Kidney tubule cell (primary cell): ENCODE measurements around the gene BAIAP2.
A peak's percentile ranks its signal among the peaks of the same experiment; 100 is the strongest.
"Not testable (repeated sequence)": the region's sequence is repeated elsewhere in the genome, so short reads cannot be mapped to it uniquely, and the experiment has no call there.

Experiments used
- DNase-seq: peaks from one replicate; pipeline ENCODE4 v3.0.0-alpha.2; 2018; ENCODE audit warnings: low spot score

BAIAP2 gene

DNA sequence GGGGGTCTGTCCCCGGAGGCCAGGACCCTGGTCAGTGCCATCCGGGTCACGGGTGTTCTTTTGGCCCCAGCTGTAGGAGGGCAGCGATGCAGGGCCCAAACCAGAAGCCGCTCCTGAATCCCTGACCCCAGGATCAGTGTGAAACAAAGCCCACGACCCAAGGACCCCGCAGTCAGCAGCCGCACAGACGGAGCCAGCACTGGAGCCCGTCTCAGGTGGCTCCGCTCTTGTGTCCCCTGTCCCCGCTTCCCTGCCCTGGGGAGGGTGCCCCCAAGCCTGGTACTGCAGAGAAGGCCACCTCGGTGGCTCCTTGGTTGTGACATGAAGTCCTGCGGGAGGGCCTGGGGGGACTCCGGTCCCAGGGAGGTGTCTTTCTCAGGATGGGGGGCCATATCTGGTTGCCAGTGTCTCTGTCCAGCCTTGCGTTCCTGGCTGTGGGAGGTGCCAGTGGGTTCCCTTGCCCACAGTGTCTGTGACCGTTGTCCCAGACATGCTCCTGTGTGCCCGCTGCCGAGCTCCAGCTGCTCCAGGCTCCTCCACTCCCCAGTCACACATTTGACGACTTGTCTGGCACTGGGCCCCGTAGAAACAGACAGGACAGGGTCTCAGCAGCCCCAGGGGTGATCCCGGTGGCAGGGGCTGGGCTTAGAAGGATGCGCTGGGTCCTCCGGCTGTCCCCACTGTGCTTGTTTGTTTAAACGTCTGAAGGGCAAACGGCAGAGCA, 33.6 kb downstream of the BAIAP2 start:
- no peak for DNase-seq

DNA sequence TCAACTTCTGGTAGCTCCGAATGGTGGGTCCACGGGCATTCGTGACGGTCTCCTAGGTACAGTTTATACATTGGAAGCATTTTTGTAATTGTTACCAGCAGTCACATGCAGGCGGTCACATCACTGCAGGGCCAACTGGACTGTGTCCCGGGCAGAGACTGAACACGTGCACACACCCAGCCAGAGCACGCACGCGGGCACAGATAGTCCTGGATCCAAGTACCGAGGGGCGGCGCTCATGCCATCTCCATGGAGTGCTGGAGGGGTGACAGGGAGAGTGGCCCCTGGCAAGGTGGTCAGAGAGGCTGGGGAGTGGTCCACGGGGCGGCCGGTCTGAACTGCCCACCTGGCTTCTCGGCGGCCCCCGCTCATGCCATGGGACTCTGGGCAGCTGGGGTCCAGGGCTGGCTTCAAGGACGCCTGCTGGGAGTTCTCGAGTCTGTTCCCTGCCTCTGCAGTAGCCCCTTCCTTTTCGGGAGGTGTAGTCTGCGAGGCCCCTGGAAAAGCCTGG, 34.2 kb downstream of the BAIAP2 start:
- DNase-seq = no peak

DNA sequence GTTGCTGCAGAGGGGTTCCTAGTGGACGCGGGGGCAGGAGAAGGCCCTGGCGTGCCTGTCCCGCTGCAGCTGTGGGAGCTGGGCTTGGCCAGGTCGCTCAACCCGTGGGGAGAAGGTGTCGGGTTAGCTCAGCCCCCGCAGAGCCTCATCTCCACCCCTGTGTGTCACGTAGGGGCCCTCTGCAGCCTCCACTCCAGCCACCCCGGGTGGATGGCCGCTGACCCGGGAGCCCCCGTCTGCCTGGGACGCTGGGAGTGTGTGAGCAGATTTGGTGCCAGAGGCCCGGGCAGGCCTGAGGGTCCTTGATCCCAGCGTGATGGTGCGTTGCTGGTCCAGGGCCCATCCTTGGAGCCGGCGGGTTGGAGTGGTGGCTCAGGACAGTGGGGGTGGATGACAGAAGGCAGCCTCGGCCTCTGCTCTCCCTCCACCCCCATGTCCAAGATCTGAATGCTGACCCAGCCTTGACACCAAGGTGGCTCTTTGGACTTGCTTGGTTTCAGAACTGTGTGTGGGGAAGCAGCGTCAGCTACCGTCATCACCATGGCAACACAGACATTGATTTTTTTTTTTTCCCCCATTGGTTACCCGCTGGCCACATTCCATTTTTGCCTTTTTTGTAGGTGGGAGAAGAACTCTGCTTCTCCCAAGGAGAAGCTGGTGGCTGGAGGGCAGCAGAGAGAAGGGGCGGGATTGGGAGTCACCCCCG, 35.7 kb downstream of the BAIAP2 start:
- DNase-seq = no peak

DNA sequence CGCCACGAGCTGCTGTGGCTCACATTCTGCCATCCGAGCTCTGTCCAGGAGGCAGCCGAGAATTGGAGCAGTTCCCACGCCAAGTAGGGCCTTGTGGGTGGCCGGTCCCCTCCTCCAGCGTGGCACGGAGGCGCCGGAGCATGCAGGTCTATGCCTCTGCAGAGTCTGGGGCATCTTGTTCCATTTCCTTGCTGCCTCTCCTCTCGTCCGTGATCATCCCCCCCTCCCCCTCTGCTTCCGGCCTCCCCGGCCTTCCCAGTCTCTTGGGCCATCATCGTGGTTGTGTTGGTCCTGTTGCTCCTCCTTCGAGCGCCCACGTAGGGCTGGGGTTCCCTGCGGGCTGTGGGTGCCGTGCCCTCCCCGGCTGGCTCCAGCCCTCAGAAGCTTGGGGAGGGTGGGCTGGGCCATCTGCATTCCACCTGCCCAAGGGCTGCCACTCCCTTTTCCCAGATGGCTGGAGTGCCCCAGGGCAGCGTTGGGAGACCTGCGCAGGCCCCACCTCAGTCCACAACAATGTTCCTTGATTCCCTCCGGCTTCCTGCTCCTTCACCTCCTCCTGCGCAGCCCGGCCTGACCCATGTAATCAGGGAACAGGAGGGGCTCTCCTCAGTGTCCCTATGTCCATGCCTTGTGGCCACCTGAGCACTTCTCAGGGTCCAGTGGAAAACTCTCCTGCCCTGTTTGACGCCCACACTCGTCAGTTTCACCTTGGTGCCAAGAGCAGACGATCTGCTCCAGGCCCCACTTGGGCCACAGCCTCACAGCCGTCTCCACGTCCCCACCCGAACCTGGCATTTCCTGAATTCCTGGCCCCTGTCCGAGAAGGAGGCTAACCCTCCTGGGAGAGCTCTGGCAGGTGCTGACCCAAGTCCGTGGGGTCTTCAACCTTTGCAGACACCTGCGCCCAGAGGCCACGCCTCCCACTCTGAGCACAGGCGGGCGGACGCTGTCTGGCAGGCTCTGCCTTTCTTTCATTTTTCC, 37.1 kb downstream of the BAIAP2 start:
- peak; percentile 78 for DNase-seq

DNA sequence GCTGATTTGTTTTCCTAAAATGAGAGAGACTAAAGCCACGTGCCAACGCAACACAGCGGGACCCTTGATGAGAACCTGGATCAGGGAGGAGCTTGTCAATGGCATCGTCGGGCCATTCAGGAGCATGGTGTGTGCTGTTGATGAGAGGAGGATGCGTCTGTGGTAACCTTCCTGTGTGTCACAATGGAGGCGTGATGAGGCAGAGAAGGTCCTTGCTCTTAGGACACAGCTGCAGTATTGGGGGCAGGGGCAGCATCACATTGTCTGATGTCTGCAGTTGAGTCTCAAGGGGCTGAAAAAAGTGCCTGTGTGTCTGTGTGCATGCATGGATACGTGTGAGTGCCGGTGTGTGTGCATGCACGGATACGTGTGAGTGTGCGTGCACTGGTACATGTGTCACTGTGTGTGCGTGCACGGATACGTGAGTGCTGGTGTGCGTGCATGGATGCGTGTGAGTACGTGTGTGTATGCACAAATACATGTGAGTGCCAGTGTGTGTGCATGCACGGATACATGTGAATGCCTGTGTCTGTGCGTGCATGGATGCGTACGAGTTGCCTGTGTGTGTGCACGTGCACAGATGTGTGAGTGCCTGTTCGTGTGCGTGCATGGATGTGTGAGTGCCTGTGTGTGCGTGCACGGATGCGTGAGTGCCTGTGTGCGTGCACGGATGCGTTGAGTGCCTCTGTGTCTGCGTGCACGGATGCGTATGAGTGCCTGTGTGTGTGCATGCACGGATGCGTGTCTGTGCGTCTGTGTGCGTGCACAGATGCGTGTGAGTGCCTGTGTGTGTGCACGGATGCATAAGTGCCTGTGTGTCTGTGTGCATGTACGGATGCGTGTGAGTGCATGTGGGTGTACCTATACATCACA, 39.3 kb downstream of the BAIAP2 start:
- no peak for DNase-seq

DNA sequence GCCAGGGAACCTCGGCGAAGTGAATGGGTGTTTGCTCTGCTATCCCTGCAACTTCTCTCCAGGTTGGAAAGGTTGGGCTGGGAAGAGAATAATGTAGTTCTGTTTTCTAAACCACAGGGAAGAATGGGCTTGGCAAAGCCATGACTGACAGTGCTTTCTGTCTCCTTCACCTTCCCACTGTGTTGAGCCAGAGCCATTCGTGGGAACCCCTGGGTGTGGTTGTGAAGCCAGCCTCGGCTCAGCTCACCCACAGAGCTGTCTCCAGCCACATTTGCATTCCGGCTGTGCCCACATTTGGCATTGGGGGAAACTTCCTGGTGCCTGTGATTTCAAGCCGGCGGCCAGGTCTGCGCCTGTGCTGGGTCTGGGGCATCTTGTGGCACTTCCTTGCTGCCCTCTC, 39.9 kb downstream of the BAIAP2 start:
- no peak for DNase-seq

DNA sequence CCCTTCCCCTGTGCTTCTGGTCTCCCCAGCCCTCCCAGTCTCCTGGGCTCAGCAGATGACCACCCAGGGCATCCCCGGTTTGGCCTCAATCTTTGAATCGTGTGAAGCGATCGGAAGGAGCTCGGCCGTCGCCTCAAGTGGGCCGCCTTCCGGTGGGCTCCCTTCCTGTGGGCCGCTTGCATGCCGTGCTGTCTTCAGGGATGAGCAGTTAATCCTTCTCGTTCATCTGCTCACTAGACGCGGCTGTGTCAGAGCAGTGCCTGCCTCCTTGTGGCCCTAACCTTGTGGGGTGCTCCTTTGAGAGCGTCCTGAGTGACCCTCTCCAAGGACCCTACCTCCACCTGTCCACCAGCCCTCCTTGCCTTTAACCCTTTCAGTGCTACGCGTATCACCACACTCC, 40.4 kb downstream of the BAIAP2 start:
- no peak for DNase-seq

DNA sequence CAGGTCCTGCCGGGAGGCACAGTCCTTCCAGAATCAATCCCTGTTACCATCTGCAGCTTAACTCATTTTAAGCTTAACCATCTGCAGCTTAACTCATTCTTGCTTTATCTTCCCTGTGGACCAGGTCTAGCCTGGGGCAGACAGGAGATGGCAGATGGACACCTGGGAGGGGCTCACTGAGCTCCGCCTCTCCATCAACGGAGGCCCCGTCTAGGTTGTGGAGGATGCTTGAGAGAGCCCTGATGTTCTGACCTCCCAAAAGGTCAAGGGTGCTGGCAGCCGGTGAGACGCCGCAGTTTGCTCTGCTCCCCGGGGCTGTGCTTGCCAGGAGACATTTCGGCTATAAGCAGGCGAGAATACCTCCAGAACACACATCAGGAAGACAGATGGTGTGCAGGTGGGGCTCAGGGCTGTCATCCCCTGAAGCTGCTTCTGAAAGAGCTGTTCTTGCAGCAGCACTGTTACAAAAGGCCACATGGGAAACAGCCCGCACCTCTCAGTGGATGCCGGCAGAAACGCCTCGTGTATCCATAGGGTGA, 41.3 kb downstream of the BAIAP2 start:
- DNase-seq = no peak

DNA sequence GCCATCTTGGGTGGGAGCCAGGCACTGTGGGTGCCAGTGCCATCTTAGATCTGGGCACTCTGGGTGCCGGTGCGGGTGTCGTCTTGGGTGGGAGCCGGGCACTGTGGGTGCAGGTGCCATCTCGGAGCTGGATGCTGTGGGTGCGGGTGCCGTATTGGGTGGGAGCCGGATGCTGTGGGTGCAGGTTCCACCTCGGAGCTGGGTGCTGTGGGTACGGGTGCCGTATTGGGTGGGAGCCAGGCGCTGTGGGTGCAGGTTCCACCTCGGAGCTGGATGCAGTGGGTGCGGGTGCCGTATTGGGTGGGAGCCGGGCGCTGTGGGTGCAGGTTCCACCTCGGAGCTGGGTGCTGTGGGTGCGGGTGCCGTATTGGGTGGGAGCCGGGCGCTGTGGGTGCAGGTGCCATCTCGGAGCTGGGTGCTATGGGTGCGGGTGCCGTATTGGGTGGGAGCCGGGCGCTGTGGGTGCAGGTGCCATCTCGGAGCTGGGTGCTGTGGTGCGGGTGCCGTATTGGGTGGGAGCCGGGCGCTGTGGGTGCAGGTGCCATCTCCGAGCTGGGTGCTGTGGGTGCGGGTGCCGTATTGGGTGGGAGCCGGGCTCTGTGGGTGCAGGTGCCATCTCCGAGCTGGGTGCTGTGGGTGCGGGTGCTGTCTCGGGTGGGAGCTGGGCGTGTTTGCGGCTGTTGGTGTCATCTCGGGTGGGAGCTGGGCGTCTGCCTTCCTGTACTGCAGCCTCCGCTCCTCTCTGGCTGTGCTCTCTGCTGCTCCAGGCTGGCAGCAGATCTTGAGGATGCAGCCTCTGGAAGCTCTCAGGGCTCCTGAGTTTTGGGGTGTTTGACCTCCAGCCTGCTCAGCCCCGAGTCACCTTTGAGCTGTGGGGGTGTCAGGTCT, 43.3 kb downstream of the BAIAP2 start:
- not testable (repeated sequence) for DNase-seq

DNA sequence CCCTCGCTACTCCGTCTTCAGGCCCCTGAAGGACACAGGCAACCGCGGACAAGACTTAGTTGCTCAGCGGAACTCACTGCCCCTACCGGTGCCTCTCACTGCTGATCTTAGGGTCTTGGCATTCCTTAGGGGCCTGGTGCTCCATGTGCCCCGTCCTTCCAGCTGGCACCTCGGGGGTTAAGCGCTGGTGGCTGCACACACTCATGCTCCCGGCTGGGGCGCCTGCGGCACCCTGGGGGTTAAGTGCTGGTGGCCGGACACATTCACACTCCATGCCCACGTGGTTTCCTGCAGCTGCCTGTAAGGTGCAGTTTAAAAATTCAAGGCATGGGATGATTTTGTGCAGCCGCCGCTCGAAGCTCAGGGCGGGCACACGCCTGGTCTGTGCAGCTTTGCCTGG, 45.1 kb downstream of the BAIAP2 start:
- DNase-seq = no peak

DNA sequence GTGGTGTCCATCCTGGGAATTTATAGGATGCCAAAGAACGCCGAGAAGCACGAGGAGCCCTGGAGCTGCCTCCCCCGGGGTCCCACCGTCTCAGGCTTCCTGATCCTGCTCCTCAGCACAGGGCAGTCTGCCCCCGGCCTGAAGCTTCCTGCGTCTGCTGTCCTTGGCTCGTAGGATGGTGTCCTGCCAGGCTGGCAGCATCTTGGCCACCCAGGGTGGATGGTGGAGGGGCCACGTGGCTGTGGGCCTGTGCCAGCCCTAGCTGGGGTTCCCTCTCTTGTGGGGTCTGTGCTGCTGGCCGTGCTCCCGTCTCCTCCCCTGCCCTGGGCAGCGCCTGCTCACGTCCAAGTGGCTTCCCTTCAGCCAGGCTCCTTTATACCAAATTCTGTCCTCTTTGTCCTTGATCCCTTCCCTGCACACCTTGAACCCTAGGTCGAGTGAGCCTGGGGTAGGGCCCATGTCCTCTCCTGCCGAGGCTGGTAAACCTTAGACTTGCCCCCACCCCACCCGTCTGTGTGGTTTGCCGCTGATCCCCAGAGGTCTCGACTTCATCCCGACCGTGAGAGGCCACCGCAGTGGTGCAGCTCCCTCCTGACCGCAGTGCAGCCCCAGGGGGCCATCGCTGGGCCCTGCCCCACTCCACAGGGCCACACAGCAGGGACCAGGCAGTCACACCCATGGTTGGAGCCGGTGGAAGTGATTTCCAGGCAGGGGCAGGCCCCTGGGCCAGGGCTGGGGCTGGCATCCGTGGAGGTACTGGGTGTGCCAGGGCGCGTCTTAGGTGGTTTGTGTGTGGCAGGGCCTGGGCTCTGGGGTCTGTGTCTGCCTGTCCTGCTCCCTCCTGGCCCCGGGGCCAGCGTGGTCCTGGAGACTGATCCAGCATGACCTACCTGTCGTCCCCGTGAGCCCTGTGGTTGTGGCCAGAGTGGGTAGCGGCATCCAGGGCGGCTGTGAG, 46.5 kb downstream of the BAIAP2 start:
- no peak for DNase-seq

DNA sequence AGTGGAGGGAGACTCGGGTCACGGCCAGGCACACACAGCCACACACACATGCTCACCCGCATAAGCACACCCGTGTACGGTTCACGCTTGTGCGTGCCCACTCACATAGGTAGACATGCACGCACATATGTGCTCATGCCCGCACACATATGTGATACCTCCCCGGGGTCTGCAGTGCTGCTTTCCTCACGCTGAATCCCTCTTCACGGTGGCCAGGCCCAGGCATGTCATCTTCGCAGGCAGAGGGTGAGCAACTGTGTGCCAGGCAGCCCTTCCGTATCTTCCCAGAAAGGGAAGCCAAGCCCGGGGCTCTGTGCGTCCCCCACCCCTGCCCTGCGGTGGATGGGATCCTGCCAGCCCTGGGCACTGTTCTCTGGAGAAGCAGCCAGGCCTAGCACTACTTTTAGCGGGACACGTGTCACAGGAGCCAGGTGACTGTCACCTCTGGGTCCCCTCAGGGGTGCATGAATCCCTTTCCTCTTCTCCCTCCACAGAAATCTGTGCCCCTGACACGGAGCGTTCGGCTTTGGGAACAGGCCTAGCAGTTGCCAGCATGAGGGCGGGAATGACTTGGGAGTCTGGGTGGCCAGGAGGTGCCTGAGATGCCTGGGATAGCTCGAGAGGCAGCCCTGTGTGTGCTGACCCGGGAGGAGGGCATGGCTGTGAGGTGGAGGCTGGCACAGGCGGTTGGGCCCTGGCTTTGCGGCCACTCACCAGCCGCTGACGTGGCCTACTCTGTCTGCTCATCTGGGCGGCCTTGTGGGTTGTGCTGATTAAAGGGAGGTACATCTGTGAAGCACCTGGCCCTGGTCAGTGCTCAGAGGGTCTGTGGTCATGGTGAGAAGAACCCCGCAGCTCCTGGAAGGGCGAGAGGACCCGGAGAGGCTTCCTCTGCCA, 47.5 kb downstream of the BAIAP2 start:
- DNase-seq = peak; percentile 69

DNA sequence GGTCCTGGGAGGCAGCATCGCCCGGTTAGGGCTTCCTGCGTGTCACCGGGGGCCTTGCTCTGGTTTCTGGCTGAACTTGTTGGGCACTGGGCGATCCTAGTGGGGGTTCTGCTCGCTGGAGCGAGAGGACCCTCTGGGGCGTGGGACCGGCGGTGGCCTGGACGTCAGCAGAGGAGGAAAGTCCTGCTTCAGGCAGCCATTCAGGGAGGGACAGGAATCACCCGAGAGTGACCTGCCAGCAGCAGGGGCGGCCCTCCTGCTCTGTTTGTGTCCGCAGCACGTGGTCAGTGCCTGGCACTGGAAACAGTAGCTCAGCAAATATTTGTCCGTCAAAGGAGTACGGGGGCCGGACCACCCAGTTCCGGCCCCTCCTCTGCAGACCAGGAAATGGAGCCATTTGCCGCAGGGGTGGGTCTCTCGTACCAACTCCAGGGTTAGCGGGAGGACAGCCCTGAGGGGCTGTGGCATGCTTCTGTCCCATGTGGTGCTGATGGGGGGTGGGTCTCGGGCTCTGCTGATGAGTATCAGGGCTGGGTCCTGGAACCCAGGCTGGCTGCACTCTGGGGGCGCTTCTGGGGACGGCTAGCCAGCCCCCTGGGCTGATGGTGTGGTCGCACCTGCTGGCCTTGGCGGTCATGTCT, 48.3 kb downstream of the BAIAP2 start:
- DNase-seq = peak; percentile 24

DNA sequence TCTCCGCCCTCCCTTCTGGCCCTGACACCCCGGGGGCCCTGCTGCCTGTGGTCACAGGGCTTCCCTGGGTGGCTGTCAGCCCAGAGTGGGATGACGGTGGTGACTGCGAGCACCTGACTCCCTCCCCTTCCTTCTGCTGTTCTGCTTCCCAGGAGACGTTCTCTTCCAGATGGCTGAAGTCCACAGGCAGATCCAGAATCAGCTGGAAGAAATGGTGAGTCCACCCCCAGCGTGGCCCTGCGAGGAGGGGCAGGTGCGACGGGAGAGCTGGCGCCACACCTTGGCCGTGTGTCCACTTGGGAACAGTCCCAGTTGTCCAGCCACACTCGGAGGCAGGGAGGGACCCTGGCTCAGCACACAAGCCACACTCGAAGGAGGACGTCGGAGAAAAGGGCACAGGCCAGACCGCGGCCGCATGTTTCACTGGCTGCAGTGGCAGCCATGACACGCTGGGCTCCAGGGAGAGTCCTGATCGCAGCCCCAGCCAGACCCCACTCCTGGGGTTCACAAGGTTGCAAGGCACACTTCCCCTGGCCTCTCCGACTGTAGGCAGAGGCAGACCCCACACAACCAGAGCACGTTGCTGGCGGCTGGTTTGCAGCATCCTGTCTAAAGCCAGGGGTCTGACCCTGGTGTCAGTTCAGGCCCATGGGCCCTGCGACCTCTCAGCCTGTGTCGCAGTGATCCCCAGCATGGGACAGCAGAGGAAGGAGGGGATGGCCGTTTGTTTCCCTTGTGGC, 49.9 kb downstream of the BAIAP2 start:
- no peak for DNase-seq

DNA sequence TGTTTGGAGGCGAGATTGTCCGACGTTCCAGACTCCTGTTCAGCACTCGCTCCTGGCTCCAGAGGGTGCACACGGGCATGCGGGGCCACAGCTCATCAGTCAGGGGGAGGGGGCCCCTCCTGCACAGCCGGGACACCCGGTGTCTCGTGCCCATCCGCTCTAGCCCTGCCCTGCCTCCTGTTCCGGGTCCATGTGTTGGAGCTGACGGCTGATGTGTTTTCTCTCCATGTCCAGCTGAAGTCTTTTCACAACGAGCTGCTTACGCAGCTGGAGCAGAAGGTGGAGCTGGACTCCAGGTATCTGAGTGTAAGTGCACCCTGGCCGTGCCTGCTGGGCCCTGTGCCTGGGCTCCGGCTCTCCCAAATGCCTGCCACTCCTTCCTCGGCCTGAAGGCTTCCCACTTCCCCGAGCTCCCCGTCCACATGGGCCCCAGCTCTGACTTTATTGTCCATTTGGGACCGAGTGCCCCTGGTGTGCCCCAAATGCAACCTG, 50.5 kb downstream of the BAIAP2 start:
- no peak for DNase-seq

DNA sequence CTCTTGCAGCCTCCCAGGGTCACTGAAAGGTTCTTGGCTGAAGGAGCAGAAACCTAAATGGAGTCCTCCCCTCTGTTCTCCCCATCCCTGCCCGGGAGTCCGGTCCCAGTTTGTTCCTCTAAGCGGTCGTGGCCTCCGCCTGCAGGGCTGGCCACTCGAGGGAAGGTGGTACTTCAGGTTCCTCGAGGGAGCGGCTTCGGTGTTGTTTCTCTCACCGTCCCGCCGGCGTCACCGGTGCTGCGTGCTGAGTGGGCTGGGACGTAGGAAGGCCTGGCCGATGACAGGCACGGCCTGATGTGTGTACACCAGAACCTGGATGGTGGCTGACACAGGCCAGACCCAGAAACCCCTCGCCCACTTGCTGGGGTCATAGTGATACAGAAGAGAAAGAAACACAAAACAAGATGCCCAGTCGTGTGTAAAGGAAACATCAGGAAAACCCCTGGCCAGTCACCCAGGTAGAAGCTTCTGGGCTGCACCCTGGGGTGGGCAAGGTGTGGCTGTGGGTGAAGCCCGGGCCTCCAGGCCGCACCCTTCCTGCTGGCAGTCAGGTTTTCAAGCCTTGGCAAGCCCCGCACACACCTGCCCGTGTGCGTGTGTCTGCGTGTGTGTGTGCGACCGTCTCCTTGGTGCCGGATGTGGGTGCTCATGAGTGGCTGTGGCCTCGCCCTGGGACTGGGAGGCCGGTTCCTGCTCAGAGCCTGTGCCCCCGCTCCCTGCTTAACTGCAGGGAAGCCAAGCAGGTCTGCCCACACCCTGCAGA, 52.0 kb downstream of the BAIAP2 start:
- no peak for DNase-seq
